Measurements from ENCODE around the gene MYRFL.

DNA sequence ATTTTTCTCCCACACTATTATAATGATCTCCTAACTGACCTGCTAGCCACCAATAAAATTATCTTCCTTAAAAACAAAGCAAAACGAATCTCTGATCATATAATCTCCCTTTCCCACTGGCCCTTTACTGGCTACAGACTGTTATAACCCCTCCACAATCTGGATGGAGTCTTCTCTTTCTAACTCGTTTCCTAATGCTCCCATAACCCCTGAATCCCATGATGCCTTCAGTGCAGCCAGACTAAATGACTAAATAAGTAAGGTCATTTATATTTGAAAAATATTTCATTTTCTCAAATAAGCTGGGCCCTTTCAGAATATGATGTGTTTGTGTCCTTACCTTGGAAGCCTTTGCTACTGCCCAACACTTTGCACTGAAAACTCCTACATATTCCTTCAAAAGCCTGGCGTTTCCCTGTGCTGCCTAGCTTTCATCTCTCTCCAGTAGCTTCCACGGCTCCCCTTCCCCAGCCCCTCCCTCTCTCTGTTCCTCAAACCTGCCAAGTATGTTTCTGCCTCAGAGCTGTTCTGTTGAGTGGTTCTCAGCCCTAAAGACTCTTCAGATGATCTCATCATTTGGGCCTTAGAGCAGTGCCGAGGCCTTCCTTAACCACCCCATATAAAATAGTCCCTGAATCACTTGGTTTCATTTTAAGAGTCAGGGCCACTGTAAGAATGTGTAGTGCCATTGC lies 91.7 kb downstream of the MYRFL start:
- TF ChIP-seq, protein P1, sequence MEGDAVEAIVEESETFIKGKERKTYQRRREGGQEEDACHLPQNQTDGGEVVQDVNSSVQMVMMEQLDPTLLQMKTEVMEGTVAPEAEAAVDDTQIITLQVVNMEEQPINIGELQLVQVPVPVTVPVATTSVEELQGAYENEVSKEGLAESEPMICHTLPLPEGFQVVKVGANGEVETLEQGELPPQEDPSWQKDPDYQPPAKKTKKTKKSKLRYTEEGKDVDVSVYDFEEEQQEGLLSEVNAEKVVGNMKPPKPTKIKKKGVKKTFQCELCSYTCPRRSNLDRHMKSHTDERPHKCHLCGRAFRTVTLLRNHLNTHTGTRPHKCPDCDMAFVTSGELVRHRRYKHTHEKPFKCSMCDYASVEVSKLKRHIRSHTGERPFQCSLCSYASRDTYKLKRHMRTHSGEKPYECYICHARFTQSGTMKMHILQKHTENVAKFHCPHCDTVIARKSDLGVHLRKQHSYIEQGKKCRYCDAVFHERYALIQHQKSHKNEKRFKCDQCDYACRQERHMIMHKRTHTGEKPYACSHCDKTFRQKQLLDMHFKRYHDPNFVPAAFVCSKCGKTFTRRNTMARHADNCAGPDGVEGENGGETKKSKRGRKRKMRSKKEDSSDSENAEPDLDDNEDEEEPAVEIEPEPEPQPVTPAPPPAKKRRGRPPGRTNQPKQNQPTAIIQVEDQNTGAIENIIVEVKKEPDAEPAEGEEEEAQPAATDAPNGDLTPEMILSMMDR (IDR thresholded peaks at IDR 0.05): no peak
- TF ChIP-seq EP300 (IDR thresholded peaks at IDR 0.05): no peak
